Activated naive CD8-positive, alpha-beta T cell treated with anti-CD3 and anti-CD28 coated beads, Interleukin-2, amount 50 U/mL, for 16 hours (primary cell): ENCODE measurements around the gene PDPK1.
"Not testable (repeated sequence)": the region's sequence is repeated elsewhere in the genome, so short reads cannot be mapped to it uniquely, and the experiment has no call there.

Source experiments
- DNase-seq: peaks from one replicate; pipeline ENCODE4 v3.0.0-alpha.2; 2020; ENCODE audit warnings: low read depth, low spot score

PDPK1 gene

DNA sequence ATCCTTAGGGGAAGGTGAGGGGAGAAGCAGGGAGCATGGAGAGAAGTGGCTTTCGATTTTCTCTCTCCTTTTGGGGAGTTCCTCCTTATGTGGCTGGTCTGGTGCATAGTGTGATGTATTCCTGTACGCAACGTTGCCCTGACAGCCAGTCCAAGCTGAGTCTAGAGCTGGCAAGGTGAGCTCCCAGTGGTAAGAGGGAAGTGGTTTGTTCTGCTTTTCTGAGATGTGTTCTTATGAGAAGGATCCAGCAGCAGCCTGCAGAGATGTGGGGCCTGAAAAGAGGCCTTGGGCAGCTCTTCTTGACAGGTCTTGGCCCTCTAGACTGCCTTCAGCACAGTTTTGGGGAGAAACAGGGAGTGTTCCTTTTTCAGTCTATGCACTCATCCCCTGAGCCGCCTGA lies 3.1 kb downstream of the PDPK1 start:
- not testable (repeated sequence) for DNase-seq

DNA sequence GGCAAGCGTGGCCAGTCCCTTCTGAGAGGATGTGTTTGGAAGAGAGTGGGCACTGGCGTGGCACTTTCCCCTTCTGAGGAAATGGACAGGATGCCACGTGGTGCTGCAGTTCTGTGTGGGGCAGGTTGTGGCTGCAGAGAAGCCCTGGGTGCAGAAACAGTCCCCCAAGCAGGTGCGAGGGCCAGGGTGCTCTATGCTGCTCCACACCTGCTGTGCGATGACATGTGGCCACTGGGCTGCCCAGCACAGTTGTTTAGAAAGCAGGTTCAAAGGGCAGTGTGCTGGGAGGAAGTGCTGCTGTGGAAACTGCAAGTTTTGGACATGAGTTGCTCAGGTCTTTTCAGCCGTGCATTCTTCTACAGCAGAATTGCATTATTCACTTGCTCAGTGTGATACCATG lies 3.6 kb downstream of the PDPK1 start:
- DNase-seq = not testable (repeated sequence)

DNA sequence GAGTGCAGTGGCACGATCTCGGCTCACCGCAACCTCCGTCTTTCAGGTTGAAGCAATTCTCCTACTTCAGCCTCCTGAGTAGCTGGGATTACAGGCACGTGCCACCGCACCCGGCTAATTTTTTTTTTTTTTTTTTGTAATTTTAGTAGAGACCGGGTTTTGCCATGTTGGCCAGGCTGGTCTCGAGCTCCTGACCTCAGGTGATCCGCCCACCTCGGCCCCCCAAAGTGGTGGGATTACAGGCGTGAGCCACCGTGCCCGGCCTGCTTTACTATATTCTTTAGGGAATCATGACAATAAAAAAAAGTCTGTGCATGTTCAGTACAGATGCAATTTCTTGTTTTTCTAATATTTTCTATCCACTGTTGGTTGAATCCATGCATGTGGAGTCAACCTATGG lies 6.0 kb downstream of the PDPK1 start:
- not testable (repeated sequence) for DNase-seq

DNA sequence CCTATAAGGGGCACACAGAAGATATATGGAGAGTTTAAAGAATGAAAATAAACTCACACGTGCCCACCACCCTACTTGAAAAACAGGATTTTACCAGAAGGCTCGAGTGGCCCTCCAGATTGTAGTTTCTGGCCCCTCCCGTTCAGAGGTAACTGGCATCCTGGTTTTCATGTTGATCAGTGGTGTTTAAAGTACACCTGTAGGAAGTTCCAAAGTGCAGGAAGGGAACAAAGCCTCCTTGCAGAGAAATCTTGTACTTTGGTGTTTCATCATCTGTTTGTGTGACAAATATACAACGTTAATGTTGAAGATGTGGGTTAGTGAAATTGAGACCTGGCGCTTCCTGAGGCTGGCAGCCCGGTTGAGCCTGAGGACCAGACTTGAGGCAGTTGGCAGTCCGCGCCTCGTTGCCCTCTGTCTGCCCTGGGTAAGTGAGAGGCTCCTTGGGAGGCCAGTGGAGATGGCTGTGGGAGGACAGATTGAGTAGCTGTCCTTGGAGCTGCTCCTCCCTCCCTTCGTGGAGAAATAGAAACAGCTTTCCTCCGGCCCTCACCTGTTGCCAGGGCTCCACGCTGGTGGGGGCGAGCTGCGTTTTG lies 12.6 kb downstream of the PDPK1 start:
- DNase-seq = not testable (repeated sequence)

DNA sequence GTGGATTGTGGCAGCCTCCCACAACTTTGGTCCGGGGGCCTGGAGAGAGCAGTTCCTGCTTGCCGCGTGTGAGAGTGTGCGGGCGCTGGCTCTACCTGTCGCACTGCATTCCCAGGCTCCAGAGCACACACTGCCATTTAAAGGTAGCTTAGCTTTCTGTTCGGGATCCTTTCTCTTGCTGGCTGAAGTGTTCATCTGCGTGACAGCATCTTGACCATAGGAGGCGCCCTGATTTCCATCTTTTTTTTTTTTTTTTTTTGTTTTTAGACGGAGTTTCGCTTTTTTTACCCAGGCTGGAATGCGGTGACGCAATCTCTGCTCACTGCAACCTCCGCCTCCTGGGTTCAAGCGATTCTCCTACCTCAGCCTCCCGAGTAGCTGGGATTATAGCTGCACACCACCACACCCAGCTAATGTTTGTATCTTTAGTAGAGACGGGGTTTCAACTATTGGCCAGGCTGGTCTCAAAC lies 13.6 kb downstream of the PDPK1 start:
- DNase-seq = not testable (repeated sequence)

DNA sequence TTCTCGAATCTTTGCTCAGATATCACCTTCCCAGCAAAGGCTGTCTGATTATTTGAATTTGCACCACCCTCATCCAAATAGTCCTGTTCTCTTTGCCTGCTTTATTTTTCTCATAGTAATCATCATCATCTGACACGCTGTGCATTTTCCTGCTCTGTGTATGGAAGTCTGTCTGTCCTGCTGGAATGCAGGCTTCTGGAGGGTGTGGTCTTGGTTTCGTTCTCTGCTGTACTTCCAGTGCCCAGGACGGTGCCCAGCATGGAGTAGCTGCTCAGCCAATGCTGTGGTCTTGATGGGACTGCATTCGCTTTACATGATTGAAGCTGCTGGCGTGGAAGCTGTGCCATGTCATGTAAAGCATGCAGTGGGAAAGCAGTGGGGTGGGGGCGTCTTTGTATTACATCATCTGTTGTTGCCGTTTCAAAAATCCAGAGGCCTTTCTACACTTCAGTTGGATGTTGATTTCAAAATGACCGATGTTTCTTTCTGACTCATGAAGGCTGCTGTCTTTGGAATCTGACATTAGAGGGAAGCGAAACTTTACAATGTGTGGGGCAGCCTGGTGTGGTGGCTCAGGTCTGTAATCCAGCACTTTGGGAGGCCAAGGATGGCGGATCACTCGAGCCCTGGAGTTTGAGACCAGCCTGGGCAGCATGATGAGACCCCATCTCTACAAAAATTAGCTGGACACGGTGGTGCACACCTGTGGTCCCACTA lies 17.0 kb downstream of the PDPK1 start:
- DNase-seq = not testable (repeated sequence)

DNA sequence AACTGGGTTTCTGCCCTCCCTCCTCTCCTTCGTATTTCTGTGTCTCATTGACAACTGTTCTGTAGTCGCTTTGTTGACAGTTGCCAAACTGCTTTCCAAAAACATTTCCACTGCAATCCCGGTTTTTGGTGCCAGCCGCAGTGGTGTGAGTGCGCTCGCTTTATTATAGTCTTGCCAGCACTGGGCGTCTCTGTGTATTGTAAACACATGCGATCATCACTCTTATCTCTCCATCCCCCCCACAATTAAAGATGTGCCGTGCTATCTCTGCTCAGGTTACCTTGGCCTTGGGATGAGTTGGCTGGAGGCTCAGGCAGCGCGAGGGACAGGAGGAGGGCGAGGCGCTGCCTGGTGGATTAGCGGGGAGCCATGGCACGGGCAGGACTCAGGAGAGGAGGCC lies 19.3 kb downstream of the PDPK1 start:
- DNase-seq = not testable (repeated sequence)

DNA sequence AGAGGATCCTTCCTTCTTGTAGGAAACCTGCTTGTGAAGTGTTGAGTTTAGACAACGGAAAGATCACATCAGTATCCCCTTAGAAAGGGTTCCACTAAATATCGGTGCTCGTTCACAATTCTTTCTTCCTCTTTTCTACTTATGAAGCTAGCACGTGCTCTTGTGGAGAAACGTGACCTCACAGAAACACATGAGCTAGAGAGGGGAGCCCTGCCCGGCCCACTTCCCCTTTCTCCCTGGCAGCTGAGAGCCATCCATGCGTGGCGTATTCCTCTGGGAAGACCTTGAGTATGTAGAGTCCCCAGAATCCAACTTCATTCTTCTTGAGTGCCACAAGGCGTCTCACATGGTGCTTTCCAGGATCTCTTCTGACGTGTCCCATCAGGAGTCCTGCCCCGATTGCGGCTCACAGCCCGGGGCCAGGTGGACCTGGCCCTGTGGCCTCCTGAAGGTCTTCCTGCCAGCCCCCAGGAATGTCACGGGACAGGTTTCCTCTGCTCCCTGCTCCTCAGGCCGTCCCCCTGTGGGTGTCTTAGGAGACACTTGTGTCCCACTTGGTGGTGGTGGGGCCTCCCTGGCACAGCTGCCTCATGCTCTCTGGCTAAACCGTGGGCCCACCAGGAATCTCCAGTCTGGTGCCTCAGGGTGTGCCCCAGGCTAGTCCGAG lies 22.4 kb downstream of the PDPK1 start:
- not testable (repeated sequence) for DNase-seq

DNA sequence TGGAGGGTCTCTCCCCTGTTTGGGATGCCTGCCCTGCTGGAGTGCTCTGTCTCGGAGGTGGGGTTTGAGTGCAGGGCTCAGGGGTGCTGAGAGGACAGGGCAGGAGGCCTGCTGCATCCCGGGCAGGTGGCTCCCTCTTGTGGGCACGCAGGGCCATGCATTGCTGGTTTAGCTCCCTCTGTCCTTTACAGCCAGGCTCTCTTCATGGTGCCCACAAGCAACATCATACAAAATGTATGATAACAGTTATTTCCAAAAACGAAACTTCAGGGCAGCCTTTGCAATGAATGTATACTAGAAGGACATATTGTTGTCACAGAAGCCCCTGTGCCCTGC lies 22.9 kb downstream of the PDPK1 start:
- DNase-seq = not testable (repeated sequence)

DNA sequence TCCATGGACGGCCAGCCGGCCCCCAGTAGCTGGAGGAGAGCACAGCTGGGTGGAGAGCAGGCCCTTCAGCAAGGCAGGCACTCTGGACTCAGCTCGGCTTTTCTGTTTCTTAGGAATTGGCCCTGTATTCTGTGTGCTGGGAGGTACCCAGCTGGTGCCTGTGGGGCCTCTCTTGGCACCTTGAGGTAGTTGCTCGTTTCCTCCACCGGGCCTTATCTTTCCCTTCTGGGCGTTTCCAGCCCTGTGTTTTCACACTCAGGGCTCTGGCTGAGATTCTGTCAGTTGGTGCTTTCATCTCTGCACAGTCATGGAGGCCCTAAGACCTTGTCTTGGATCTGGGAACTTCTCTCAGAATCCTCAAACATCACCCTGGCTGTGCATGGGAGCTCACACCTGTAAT lies 29.7 kb downstream of the PDPK1 start:
- not testable (repeated sequence) for DNase-seq

DNA sequence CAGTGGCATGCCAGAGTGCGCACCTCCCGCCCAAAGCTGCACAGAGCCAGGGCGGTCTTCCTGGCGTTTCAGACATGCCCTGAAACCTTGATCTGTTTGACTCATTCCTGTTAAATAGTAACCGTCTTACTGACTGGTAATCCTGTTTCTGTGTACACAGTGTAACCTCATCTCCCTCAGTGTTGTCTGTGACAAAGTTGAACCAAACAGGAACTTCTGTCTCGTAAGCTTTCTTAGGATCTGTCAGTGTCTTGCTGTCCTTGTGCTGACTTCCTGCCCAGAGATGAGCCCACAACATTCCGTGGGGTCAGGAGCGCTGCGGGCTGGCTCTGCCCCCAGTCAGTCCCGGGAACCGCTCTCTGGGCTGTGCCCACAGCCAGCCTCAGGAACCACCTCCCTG lies 30.8 kb downstream of the PDPK1 start:
- DNase-seq = not testable (repeated sequence)

DNA sequence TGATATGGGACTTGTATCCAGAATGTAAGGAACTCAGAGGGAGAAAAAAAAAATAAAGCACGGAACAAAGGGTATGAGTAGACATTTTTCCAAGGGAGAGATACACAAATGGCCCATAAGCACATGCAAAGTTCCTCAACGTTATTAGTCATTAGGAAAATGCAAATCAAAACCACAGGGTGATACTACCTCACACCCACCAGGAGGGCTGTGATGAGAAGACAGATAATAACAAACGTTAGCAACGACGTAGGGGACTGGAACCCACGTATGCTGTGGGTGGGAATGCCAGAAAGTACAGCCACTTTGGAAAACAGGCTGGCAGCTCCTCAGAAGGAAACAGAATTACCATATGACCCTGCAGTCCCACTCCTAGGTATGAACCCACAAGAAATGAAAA lies 34.9 kb downstream of the PDPK1 start:
- not testable (repeated sequence) for DNase-seq

DNA sequence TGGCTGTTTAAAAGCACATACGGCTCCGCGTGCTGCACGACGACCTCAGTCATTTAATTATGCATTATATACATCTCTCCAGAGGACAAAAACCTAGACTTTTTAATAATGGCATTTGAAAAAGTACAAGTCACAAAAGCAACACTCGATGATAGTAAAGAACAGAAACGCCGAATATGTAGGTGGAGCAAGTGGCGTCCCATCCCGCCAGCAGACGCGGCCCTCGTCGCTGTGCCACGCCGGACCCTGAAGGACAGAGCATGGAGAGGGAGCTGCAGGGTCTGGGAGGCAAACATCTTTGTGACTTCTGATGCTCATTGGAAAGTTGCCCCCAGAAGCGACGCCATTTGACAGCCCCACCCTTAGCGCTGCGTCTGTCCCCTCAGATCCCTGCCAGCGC lies 38.0 kb downstream of the PDPK1 start:
- not testable (repeated sequence) for DNase-seq

DNA sequence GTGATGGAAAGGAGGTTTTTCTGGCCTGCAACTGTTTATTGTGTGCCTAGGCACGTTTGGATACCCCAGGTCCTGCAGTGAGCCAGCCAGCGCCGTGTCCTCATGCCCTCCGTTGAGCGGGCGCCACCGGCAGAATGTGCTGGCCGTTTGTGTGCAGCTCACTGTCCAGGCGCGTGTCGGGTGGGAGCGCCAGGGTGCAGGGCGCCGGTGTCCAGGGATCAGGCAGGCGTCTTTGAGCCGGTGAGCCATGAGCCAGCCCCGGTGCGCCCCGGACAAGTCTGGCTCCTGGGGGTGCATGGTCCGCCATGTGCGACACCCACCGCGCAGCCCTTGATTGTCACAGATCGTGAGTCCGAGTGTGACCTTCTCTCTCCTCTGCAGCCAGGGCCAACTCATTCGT lies 39.2 kb downstream of the PDPK1 start:
- DNase-seq = not testable (repeated sequence)

DNA sequence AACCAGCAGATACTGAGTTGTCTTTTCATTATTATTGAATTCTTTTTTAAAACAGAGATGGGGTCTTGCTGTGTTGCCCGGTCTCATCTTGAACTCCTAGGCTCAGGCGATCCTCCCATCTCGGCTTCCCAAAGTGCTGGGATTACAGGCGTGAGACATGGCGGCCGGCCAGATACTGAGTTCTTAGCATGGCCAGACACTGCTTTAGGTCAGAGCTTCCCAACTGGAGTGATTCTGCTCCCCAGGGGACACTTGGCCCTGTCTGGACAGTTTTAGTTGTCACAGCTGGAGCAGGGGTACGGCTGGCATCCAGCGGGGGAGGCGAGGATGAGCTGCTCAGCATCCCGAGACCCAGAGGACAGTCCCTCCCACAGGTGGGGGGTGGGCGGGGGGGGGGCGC lies 41.1 kb downstream of the PDPK1 start:
- not testable (repeated sequence) for DNase-seq

DNA sequence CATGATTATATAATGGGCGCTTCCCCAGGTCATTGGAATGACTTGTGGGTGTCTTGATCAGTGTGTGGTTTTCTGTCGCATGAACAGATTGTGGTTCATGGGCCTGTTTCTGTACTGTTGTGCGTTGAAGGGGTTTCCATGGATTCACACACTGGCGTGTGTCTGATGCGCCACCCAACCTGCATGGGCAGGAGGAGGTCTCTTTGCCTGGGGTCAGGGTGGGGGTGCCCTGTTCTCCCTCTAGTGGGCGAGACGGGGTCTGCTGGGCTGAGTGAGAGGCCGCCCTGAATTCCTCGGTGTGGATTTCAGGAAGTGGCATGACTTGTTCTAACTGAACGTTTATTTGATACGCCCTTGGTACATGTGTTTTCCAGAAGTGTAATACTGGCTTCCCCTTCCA lies 42.3 kb downstream of the PDPK1 start:
- not testable (repeated sequence) for DNase-seq

DNA sequence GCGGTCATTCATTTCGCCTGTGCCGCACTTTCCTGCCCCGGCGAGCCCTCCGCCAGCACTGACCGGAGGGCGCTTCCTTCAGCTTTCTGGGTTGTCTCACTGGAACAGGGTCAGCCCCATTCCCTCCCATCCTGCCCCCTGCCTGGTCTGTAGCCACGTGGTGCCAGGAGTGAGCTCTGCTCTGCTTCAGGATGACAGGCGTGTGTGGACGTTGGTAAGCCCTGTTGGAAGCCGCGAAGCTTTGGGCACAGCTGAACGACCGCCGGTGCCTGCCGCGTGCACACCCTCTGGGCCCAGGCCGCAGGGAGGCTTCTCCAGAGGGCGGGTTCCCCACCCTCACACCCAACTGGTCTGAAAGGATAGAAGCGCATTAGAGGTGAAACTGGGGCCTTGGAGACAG lies 43.0 kb downstream of the PDPK1 start:
- DNase-seq = not testable (repeated sequence)

DNA sequence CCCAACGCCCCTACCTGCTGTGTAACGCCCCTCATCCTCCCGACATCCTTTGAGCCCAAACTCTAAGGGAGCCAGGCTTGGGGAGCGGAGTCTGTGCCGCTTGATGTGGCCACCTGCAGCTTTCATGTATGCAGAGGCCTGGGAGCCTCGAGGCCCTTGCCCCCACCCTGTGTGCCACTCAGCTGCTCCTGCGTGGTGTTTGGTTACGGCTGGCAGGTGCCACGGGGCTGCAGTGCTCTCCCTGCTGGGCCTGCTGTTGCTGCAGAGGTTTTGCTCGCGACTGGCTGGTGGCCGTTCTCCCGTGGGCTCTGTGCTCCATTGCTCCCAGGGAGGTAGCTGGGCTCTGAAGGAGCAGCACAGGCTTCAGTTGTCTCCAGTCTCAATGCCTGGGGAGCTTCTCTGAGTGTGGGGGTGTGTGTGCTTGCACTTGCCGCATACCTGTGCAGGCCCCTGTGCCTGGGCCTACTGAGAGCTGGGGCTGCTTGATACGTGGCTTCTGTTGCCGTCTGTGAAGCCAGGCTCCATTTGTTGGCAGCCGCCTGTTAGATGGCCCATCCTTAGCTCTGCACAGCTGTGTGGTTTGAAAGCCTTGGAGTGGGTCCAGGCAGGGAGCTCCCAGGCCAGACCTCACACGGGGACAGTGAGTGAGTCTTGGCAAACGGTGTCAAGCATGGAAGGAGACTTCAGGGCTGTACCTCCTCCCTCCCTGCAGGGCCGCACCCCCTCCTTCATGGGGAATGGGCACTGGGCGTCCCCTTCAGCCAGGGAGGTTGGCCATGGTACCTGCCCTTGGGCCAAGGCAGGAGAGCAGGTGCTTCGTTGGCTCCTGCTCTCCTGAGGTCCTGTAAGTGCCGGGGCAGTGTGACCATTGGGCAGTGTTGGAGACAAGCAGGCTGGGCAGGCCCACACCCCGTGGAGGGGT lies 47.2 kb downstream of the PDPK1 start:
- DNase-seq = no peak

DNA sequence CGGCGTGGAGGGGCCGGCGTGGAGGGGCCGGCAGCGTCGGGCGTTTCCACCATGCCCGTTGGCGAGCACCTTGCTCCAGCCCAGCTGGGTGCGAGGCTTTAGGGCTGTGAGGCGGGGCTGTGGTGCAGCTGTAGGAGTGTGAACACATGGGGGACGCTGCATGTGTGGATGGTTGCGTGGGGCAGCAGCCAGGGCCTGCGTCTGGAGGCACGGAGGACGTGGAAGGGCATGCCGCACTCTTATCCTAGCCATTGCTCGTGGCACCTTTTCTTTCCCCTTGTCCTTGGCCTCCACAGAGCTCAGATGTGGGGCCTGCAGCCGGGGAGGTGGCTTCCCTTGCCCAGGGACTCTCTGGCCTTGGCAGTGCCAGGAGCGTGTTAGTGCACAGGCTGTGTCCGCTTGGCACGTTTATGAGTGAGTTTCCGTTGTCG lies 47.8 kb downstream of the PDPK1 start:
- DNase-seq = no peak

DNA sequence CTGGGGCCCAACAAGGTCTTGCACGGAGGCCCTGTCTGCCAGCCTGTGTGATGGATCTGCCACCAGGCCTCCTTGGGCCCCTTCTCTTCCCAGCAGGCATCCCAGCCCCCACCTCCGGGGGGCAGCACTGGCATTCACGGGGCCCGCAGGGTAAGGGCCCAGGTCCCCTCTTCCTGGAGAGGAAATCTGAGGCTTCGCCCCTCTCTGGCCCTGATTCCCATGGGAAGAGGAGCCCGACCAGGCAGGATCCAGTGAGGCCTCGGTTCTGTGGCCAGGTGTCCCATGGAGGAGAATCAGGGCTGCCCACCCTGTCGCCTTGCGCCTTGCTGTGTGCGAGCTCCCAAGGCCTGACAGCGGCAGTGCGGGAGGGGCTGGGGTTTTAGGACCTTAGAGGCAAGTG lies 48.4 kb downstream of the PDPK1 start:
- no peak for DNase-seq

DNA sequence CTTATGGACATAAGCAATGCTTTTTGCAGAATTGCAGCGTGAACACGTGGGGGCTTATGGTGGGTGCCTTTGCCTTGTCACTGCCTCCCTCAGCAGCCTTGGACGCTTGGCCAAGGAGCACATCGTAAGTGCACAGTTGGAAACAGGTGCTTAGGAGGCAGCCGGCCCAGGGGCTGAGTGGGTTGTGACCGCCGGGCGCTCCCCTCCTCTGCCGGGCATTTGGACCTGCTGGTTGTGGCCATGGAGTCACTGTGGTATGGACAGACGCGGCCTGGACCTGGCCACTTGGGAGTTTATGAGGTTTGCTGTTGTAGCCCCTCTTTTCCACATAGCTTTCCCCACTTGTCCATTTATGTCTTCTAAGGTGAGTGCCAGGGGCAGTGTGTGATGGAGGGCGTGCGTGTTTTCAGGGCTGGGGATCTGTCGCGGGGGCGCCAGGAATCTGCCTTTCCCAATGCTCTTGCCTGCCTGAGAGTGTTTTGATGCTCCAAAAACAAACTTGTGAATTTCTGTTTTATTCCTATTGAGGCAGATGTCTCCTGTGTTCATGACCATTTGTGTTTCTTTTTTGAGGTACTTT lies 49.2 kb downstream of the PDPK1 start:
- no peak for DNase-seq
